Kidney (tissue), 14 donors: Measurements from ENCODE around the gene ARHGAP1. TPM values are rescaled to one million over a fixed set of nuclear protein-coding genes. Genes with fewer than 3 reads are reported as not detected.
"Not testable (repeated sequence)": the region's sequence is repeated elsewhere in the genome, so short reads cannot be mapped to it uniquely, and the experiment has no call there.

Source experiments
- DNase-seq, 5 donors: peaks; one replicate each; pipeline ENCODE4 v3.0.0-alpha.2; 2013 to 2020
- FAIRE-seq: peaks from 2 replicates; lab custom pipeline; 2012; peaks lifted over from hg19 to GRCh38; lab: Jason Lieb, UNC
- H3K27ac ChIP-seq, 2 donors: one replicate each; pipeline ENCODE4 v1.7.0; 2013; ENCODE audit warnings: low read depth in 2 of 2, low read length in 2 of 2, inconsistent platforms in 1 of 2
- H3K27me3 ChIP-seq: one replicate; pipeline ENCODE4 v1.7.1; 2013; ENCODE audit warnings: low read length, inconsistent platforms; ENCODE audit not compliant: control insufficient read depth, insufficient read depth
- H3K36me3 ChIP-seq, 3 donors: one replicate each; pipeline versions ENCODE4 v1.7.0 to v1.7.1; 2013; ENCODE audit warnings: low read length in 3 of 3, control low read depth in 1 of 3, inconsistent platforms in 1 of 3; ENCODE audit not compliant: insufficient read depth in 3 of 3, control insufficient read depth in 2 of 3
- H3K4me1 ChIP-seq, 3 donors: one replicate each; pipeline versions ENCODE4 v1.7.0 to v1.7.1; 2013; ENCODE audit warnings: low read length in 3 of 3, inconsistent platforms in 1 of 3, low read depth in 1 of 3; ENCODE audit not compliant: control insufficient read depth in 2 of 3, insufficient read depth in 2 of 3
- H3K4me3 ChIP-seq, 3 donors: one replicate each; pipeline versions ENCODE4 v1.7.0 to v1.8.1; 2013; ENCODE audit warnings: low read length in 3 of 3, control low read depth in 1 of 3, inconsistent platforms in 1 of 3
- H3K9ac ChIP-seq, 3 donors: one replicate each; pipeline versions ENCODE4 v1.7.0 to v1.7.1; 2013; ENCODE audit warnings: low read length in 3 of 3, control low read depth in 1 of 3, inconsistent platforms in 1 of 3
- H3K9me3 ChIP-seq, 3 donors: one replicate each; pipeline versions ENCODE4 v1.7.0 to v1.7.1; 2013; ENCODE audit warnings: low read length in 3 of 3, control low read depth in 1 of 3, inconsistent platforms in 1 of 3; ENCODE audit not compliant: control insufficient read depth in 2 of 3, insufficient read depth in 1 of 3
- CTCF ChIP-seq: IDR thresholded peaks from 3 replicates; pipeline ENCODE4 v1.5.1; 2012; ENCODE audit warnings: mild to moderate bottlenecking, moderate library complexity, borderline replicate concordance; ENCODE audit not compliant: insufficient read depth; ENCODE audit errors: extremely low read depth
- intact Hi-C: fragments of 100-400 bp; cut with DNase I; formaldehyde crosslinking; loops from one replicate; pipeline ENCODE4 v1.11.1; 2022
- polyA plus RNA-seq: library from polyadenylated mRNA; stranded (reverse); fragments of 350-450 nt; fragmentation: Illumina TruSeq; extraction: RNeasy Lipid Tissue Mini Kit (QIAGEN cat#74804); gene quantifications from one replicate; pipeline ENCODE4 v1.2.3, GENCODE V29; 2014; ENCODE audit warnings: low read depth, low replicate concordance; ENCODE audit not compliant: insufficient read depth
- total RNA-seq: library from RNA; stranded (reverse); fragmentation: NEBNext Ultra II Directional; extraction: Animal tissue kit (Norgen Biotek cat#: 25700); gene quantifications from one replicate; pipeline ENCODE4 v1.2.1, GENCODE V29; 2021
- donor health status: control.
- donor health status: control.
- donor health status: control.
- donor health status: control.
- donor health status: control.
- donor health status: DM: yes; HTN: yes; CAD: no.
- donor health status: Normal renal cell carcinoma (clear cell type).

The ARHGAP1 gene
- total and polyA plus RNA-seq, 2 donors from 2014 or later, result 35.5 to 137 TPM

- Histone ChIP-seq H3K4me3 (no peak overlapping the region), H3K27me3 (no peaks in the 10 kb centered on the region), H3K27ac (no peak overlapping the region), H3K9me3 (no peaks in the 10 kb centered on the region), H3K9ac (no peak overlapping the region), H3K36me3 (peaks cover 9 to 38% (median 35%) of the 10 kb centered on the region in 3 donors), H3K4me1 (peaks cover 0 to 24% (median 0%) of the 10 kb centered on the region in 3 donors)
- DNase-seq (peak in 1 of 5 donors; percentile 43), FAIRE-seq (no peak)
- TF ChIP-seq CTCF, result no peak
- intact Hi-C loops, result no loop called here
Measured at GRCh38 chr11:46672381-46672839, 28.0 kb downstream of the ARHGAP1 start.

GRCh38 chr11:46671958-46672315, 28.5 kb downstream of the ARHGAP1 start:
- FAIRE-seq (no peak), DNase-seq (no peak)
- no peak overlapping the region for H3K9ac ChIP-seq
- no peak for TF ChIP-seq CTCF
- no peaks in the 10 kb centered on the region for H3K27me3 ChIP-seq
- peaks cover 0 to 24% (median under 1%) of the 10 kb centered on the region in 3 donors for H3K4me1 ChIP-seq
- intact Hi-C loops, result no loop called here
- no peaks in the 10 kb centered on the region for H3K9me3 ChIP-seq
- H3K4me3 ChIP-seq, result no peak overlapping the region
- H3K36me3 ChIP-seq, result peaks cover 9 to 39% (median 36%) of the 10 kb centered on the region in 3 donors
- H3K27ac ChIP-seq, result no peak overlapping the region

GRCh38 chr11:46670521-46670920, 29.9 kb downstream of the ARHGAP1 start:
- H3K9ac ChIP-seq, intact Hi-C loops, DNase-seq, H3K9me3 ChIP-seq, H3K27ac ChIP-seq, FAIRE-seq, H3K4me3 ChIP-seq, H3K27me3 ChIP-seq: not testable (repeated sequence)
- H3K36me3 ChIP-seq, result peaks cover 9 to 39% (median 36%) of the 10 kb centered on the region in 3 donors
- peaks cover 0 to 14% (median 7%) of the 10 kb centered on the region in 3 donors for H3K4me1 ChIP-seq

- Histone ChIP-seq H3K4me1 (peaks cover 0 to 7% (median 6%) of the 10 kb centered on the region in 3 donors), H3K27ac (no peak overlapping the region), H3K36me3 (peaks cover 9 to 45% (median 37%) of the 10 kb centered on the region in 3 donors), H3K9me3 (no peaks in the 10 kb centered on the region), H3K9ac (no peak overlapping the region), H3K4me3 (no peak overlapping the region), H3K27me3 (no peaks in the 10 kb centered on the region)
- no peak for DNase-seq
- intact Hi-C loops, result no loop called here
- TF ChIP-seq CTCF, result no peak
- FAIRE-seq, result no peak
Measured at GRCh38 chr11:46669711-46670139, 30.7 kb downstream of the ARHGAP1 start.
